T-helper 1 cell (primary cell): ENCODE measurements around the gene ADCY3.

ENCODE experiments used
- DNase-seq, 5 donors: peaks; one replicate each; pipeline ENCODE4 v3.0.0-alpha.2; 2012 to 2020

ADCY3 gene

GRCh38 chr2:24925815-24926214, 5.8 kb upstream of the ADCY3 start:
- no peak for DNase-seq

GRCh38 chr2:24924732-24925131, 4.7 kb upstream of the ADCY3 start:
- no peak for DNase-seq

- no peak for DNase-seq
Measured at GRCh38 chr2:24924266-24924665, 4.2 kb upstream of the ADCY3 start.

- DNase-seq: no peak
Measured at GRCh38 chr2:24923106-24923505, 3.1 kb upstream of the ADCY3 start.

- DNase-seq: no peak
Measured at GRCh38 chr2:24922556-24922955, 2.5 kb upstream of the ADCY3 start.

GRCh38 chr2:24920809-24921441, 888 bp upstream of the ADCY3 start:
- peak in 1 of 5 donors; percentile 7 for DNase-seq

- DNase-seq: peak in 1 of 5 donors; percentile 17
Measured at GRCh38 chr2:24919506-24920097, 435 bp downstream of the ADCY3 start.

GRCh38 chr2:24919037-24919505, 966 bp downstream of the ADCY3 start:
- DNase-seq: peak; percentile 48 to 65 (median 57)

- no peak for DNase-seq
Measured at GRCh38 chr2:24918326-24919036, 1.6 kb downstream of the ADCY3 start.

GRCh38 chr2:24917731-24918325, 2.2 kb downstream of the ADCY3 start:
- no peak for DNase-seq

- no peak for DNase-seq
Measured at GRCh38 chr2:24917086-24917485, 3.0 kb downstream of the ADCY3 start.

- DNase-seq: no peak
Measured at GRCh38 chr2:24915796-24916195, 4.2 kb downstream of the ADCY3 start.

GRCh38 chr2:24915175-24915574, 4.9 kb downstream of the ADCY3 start:
- DNase-seq: no peak

- no peak for DNase-seq
Measured at GRCh38 chr2:24914713-24915112, 5.3 kb downstream of the ADCY3 start.

GRCh38 chr2:24913911-24914310, 6.1 kb downstream of the ADCY3 start:
- DNase-seq: no peak

- no peak for DNase-seq
Measured at GRCh38 chr2:24912986-24913385, 7.1 kb downstream of the ADCY3 start.

- no peak for DNase-seq
Measured at GRCh38 chr2:24912523-24912922, 7.5 kb downstream of the ADCY3 start.

GRCh38 chr2:24910245-24910644, 9.8 kb downstream of the ADCY3 start:
- DNase-seq: no peak

- DNase-seq: no peak
Measured at GRCh38 chr2:24909555-24910177, 10.4 kb downstream of the ADCY3 start.

GRCh38 chr2:24908461-24908901, 11.6 kb downstream of the ADCY3 start:
- DNase-seq: no peak

GRCh38 chr2:24907116-24907515, 12.9 kb downstream of the ADCY3 start:
- DNase-seq: no peak

GRCh38 chr2:24906466-24906865, 13.6 kb downstream of the ADCY3 start:
- no peak for DNase-seq
